AG10803 (cell line): ENCODE measurements around the gene TMEM225B.

ENCODE experiments used
- DNase-seq: peaks from one replicate; pipeline ENCODE4 v3.0.0; 2010; ENCODE audit warnings: low read depth
- H3K4me3 ChIP-seq: 2 replicates; pipeline ENCODE4 v1.5.1; 2011; ENCODE audit warnings: mild to moderate bottlenecking, low read length, control low read depth
- CTCF ChIP-seq: conservative IDR thresholded peaks from 2 replicates; pipeline ENCODE4 v1.5.1; 2011; ENCODE audit warnings: mild to moderate bottlenecking, low read length, control low read depth, inconsistent platforms

Gene TMEM225B

GRCh38 chr7:99557940-99558305 lies 40.1 kb upstream of the TMEM225B start:
- peak; percentile 5; the same call in 1 of the 2 replicates for TF ChIP-seq CTCF
- H3K4me3 ChIP-seq, result peak overlapping the region; percentile 91
- DNase-seq, result no peak

GRCh38 chr7:99558306-99559174 lies 39.5 kb upstream of the TMEM225B start, which contains the start of gene ZNF655:
Gene ZNF655, plus strand, starts transcription at chr7:99558642. Its CDS starts 1,918 bp downstream, at chr7:99560560.
- peak within 1 kb of the TSS; percentile 91 for H3K4me3 ChIP-seq
- DNase-seq, result peak; percentile 78
- no peak; the same call in 1 of the 2 replicates for TF ChIP-seq CTCF

GRCh38 chr7:99559175-99559915 lies 38.7 kb upstream of the TMEM225B start:
- peak overlapping the region; percentile 91 for H3K4me3 ChIP-seq
- peak; percentile 36 for DNase-seq
- TF ChIP-seq CTCF, result no peak

- H3K4me3 ChIP-seq, result no peak overlapping the region
- no peak for DNase-seq
- TF ChIP-seq CTCF, result no peak
Measured at GRCh38 chr7:99560834-99561736, 37.0 kb upstream of the TMEM225B start.

GRCh38 chr7:99561737-99562051 lies 36.4 kb upstream of the TMEM225B start:
- no peak overlapping the region for H3K4me3 ChIP-seq
- DNase-seq, result no peak
- TF ChIP-seq CTCF, result no peak

- no peak for TF ChIP-seq CTCF
- peak overlapping the region; percentile 25 for H3K4me3 ChIP-seq
- DNase-seq, result no peak
Measured at GRCh38 chr7:99562114-99562784, 35.8 kb upstream of the TMEM225B start.
